Endothelial cell of umbilical vein (primary cell): ENCODE measurements around the gene ARL6IP6. TPM values are rescaled to one million over a fixed set of nuclear protein-coding genes. Genes with fewer than 3 reads are reported as not detected.

Experiments
- BruUV-seq: library from RNA; stranded (reverse); fragments of 400-500 nt; replicated peaks from 2 replicates; lab custom pipeline; 2021; lab: Mats Ljungman, UMichigan
- CTCF ChIA-PET: fragments of 300-600, 350-600 bp; sonication (Branson Sonifier 250); formaldehyde crosslinking; loops from one replicate; lab custom pipeline; 2021; ENCODE audit warnings: antibody characterized with exemption, inconsistent platforms; lab: Charles Lee
- POLR2A ChIA-PET: fragments of 300-600, 350-600 bp; sonication (Branson Sonifier 250); formaldehyde crosslinking; loops from one replicate; lab custom pipeline; 2021; ENCODE audit warnings: antibody characterized with exemption, inconsistent platforms; lab: Charles Lee
- DNase-seq: peaks from one replicate; pipeline ENCODE4 v3.0.0-alpha.2; 2011; ENCODE audit warnings: low read depth, low spot score
- FAIRE-seq: peaks from 2 replicates; lab custom pipeline; 2011; peaks lifted over from hg19 to GRCh38; lab: Jason Lieb, UNC
- H2AFZ ChIP-seq: 2 replicates; pipeline ENCODE4 v1.6.0; 2012; ENCODE audit warnings: low read depth, low read length, control low read depth, inconsistent platforms
- H3K27ac ChIP-seq: 2 replicates; pipeline ENCODE4 v1.5.1; 2011; ENCODE audit warnings: low read depth, mild to moderate bottlenecking, control low read depth, low read length, moderate library complexity; ENCODE audit not compliant: insufficient read depth
- H3K27me3 ChIP-seq, 2 experiments: 2 replicates each; pipeline versions ENCODE4 v1.6.0 to v1.6.1; 2011; ENCODE audit warnings: low read length in 2 of 2, mixed read lengths in 1 of 2; ENCODE audit not compliant: control insufficient read depth in 2 of 2, insufficient read depth in 2 of 2
- H3K36me3 ChIP-seq, 2 experiments: 2 replicates in 1 of 2; 3 replicates in 1 of 2; pipeline ENCODE4 v1.5.1; 2011; ENCODE audit warnings: low read length in 2 of 2, mild to moderate bottlenecking in 1 of 2, moderate library complexity in 1 of 2; ENCODE audit not compliant: control insufficient read depth in 2 of 2, insufficient read depth in 2 of 2; ENCODE audit errors: extremely low read depth in 1 of 2
- H3K4me1 ChIP-seq: 3 replicates; pipeline ENCODE4 v1.5.1; 2011; ENCODE audit warnings: mild to moderate bottlenecking, low read length; ENCODE audit not compliant: control insufficient read depth, insufficient read depth; ENCODE audit errors: extremely low read depth
- H3K4me2 ChIP-seq: 2 replicates; pipeline ENCODE4 v1.6.1; 2011; ENCODE audit warnings: low read length, control low read depth, mixed read lengths; ENCODE audit not compliant: insufficient read depth
- H3K4me3 ChIP-seq, 3 experiments: fragments of 200-600 bp in 1 of 3; sonication (generic), shearing (Covaris generic) in 1 of 3; replicated peaks in 1 of 3; 2 replicates each; pipeline ENCODE4 v1.5.1; 2011 to 2016; ENCODE audit warnings: control low read depth in 3 of 3, low read length in 3 of 3, mild to moderate bottlenecking in 2 of 3, inconsistent platforms in 1 of 3, low read depth in 1 of 3, moderate library complexity in 1 of 3; ENCODE audit not compliant: insufficient read depth in 1 of 3
- H3K79me2 ChIP-seq: 2 replicates; pipeline ENCODE4 v1.6.0; 2012; ENCODE audit warnings: low read length, inconsistent platforms; ENCODE audit not compliant: control insufficient read depth, insufficient read depth
- H3K9ac ChIP-seq: replicated peaks from 2 replicates; pipeline ENCODE3; 2011; ENCODE audit warnings: low read length, control low read depth; ENCODE audit not compliant: insufficient read depth; ENCODE audit errors: extremely low read depth
- H3K9me1 ChIP-seq: replicated peaks from 3 replicates; pipeline ENCODE4 v1.6.0; 2011; ENCODE audit warnings: mild to moderate bottlenecking, low read length; ENCODE audit not compliant: control insufficient read depth, insufficient read depth; ENCODE audit errors: extremely low read depth
- H3K9me3 ChIP-seq: replicated peaks from 2 replicates; pipeline ENCODE4 v1.5.1; 2012; ENCODE audit warnings: low read length, inconsistent platforms; ENCODE audit not compliant: control insufficient read depth, insufficient read depth
- H4K20me1 ChIP-seq: replicated peaks from 2 replicates; pipeline ENCODE3; 2011; ENCODE audit warnings: mild to moderate bottlenecking, low read length; ENCODE audit not compliant: control insufficient read depth, insufficient read depth; ENCODE audit errors: extremely low read depth
- CTCF ChIP-seq, 2 donors: IDR thresholded peaks; 1 replicate in 1 of 2; 2 replicates in 1 of 2; pipeline ENCODE4 v1.5.1; 2011; ENCODE audit warnings: low read length in 2 of 2, mild to moderate bottlenecking in 2 of 2, moderate library complexity in 2 of 2, control low read depth in 1 of 2, inconsistent platforms in 1 of 2, low read depth in 1 of 2; ENCODE audit not compliant: insufficient read depth in 1 of 2; ENCODE audit errors: extremely low read depth in 1 of 2
- EZH2 ChIP-seq: IDR thresholded peaks from 2 replicates; pipeline ENCODE4 v1.6.1; 2012; ENCODE audit warnings: borderline replicate concordance, low read depth, mild to moderate bottlenecking, moderate library complexity, low read length, inconsistent platforms; ENCODE audit not compliant: severe bottlenecking
- FOS ChIP-seq: IDR thresholded peaks from 2 replicates; pipeline ENCODE4 v1.6.1; 2011; ENCODE audit warnings: mild to moderate bottlenecking, low read length, moderate library complexity, borderline replicate concordance; ENCODE audit not compliant: insufficient read depth
- GATA2 ChIP-seq: IDR thresholded peaks from 2 replicates; pipeline ENCODE4 v1.7.0; 2011; ENCODE audit warnings: low read depth, mild to moderate bottlenecking, moderate library complexity, mixed read lengths, low read length; ENCODE audit not compliant: insufficient read length, insufficient read depth
- JUN ChIP-seq: IDR thresholded peaks from 2 replicates; pipeline ENCODE4 v1.6.1; 2011; ENCODE audit warnings: borderline replicate concordance, low read depth; ENCODE audit not compliant: insufficient read length, insufficient read depth
- MAX ChIP-seq: IDR thresholded peaks from 2 replicates; pipeline ENCODE4 v1.6.1; 2011; ENCODE audit not compliant: insufficient read depth, insufficient read length
- MYC ChIP-seq: IDR thresholded peaks from one replicate; pipeline ENCODE4 v1.6.1; 2011; ENCODE audit warnings: mild to moderate bottlenecking, low read depth, low read length
- POLR2A ChIP-seq: IDR thresholded peaks from 2 replicates; pipeline ENCODE4 v1.6.1; 2012; ENCODE audit warnings: low read depth, mild to moderate bottlenecking, control low read depth, low read length
- POLR2AphosphoS5 ChIP-seq: IDR thresholded peaks from 2 replicates; pipeline ENCODE4 v1.6.1; 2012; ENCODE audit warnings: low read depth, mild to moderate bottlenecking, control low read depth, low read length, moderate library complexity; ENCODE audit not compliant: insufficient read depth
- dilution Hi-C: fragments of 300-500 bp; cut with MboI; formaldehyde crosslinking; loops from one replicate; pipeline ENCODE4 v1.15.0; 2019; ENCODE audit warnings: low sequenced_read_pairs; ENCODE audit not compliant: extremely low pct_ligation_motif_present
- intact Hi-C: fragments of 100-400 bp; cut with micrococcal nuclease; formaldehyde crosslinking; loops from one replicate; pipeline ENCODE4 v1.10.0; 2022
- polyA plus RNA-seq, 4 experiments: library from polyadenylated mRNA; depleted of rRNA in 3 of 4; stranded (reverse) in 3 of 4; unstranded in 1 of 4; fragments of >200 nt; gene quantifications; 2 replicates each; pipeline versions ENCODE4 v1.2.1 to v1.2.3, GENCODE V29; 2011 to 2012; ENCODE audit warnings: missing spikeins in 1 of 4
- total RNA-seq: library from RNA; stranded (reverse); gene quantifications from 2 replicates; pipeline ENCODE4 v1.2.3, GENCODE V29; 2021

The ARL6IP6 gene
- total and polyA plus RNA-seq, 2 donors (not counting 3 experiments of a cell fraction or from before 2014, with no cell fraction given), result 36.5 to 57.8 TPM

GRCh38 chr2:152782171-152782570 is 63.8 kb downstream of the ARL6IP6 start:
- dilution Hi-C loops, result no loop called here
- POLR2A ChIA-PET, result no interaction called here

More at GRCh38 chr2:152782171-152782570, 63.8 kb downstream of the ARL6IP6 start:
- no peak overlapping the region for H2AFZ ChIP-seq
- no peak for DNase-seq
- H3K4me3 ChIP-seq, result no peak overlapping the region
- no peaks in the 10 kb centered on the region for H4K20me1 ChIP-seq
- intact Hi-C loops, result no loop called here
- H3K9ac ChIP-seq, result no peak overlapping the region
- H3K9me1 ChIP-seq, result no peaks in the 10 kb centered on the region
- no TSS peak for BruUV-seq
- H3K36me3 ChIP-seq, result no peaks in the 10 kb centered on the region
- no peaks in the 10 kb centered on the region for H3K9me3 ChIP-seq
- no peak overlapping the region for H3K27ac ChIP-seq
- H3K27me3 ChIP-seq, result no peaks in the 10 kb centered on the region
- no peaks in the 10 kb centered on the region for H3K79me2 ChIP-seq
- H3K4me2 ChIP-seq, result no peak overlapping the region
- TF ChIP-seq FOS (no peak), JUN (no peak), CTCF (IDR thresholded peaks at IDR 0.05; ENCODE audit: extremely low read depth in 1 of 2, insufficient read depth in 1 of 2, low read depth in 1 of 2, low read length in 2 of 2) (no peak), EZH2 (no peak), POLR2A (no peak), POLR2AphosphoS5 (no peak), GATA2 (no peak), MYC (no peak), MAX (no peak)
- H3K4me1 ChIP-seq, result no peaks in the 10 kb centered on the region
- CTCF ChIA-PET, result no interaction called here
- FAIRE-seq, result no peak
